Germinal center (tissue), 1 donor: ENCODE results near the gene SEC16A.

Experiments
- DNase-seq: peaks from one replicate; pipeline ENCODE4 v3.0.0; 2012; ENCODE audit warnings: mixed read lengths, low spot score

The SEC16A gene

DNA sequence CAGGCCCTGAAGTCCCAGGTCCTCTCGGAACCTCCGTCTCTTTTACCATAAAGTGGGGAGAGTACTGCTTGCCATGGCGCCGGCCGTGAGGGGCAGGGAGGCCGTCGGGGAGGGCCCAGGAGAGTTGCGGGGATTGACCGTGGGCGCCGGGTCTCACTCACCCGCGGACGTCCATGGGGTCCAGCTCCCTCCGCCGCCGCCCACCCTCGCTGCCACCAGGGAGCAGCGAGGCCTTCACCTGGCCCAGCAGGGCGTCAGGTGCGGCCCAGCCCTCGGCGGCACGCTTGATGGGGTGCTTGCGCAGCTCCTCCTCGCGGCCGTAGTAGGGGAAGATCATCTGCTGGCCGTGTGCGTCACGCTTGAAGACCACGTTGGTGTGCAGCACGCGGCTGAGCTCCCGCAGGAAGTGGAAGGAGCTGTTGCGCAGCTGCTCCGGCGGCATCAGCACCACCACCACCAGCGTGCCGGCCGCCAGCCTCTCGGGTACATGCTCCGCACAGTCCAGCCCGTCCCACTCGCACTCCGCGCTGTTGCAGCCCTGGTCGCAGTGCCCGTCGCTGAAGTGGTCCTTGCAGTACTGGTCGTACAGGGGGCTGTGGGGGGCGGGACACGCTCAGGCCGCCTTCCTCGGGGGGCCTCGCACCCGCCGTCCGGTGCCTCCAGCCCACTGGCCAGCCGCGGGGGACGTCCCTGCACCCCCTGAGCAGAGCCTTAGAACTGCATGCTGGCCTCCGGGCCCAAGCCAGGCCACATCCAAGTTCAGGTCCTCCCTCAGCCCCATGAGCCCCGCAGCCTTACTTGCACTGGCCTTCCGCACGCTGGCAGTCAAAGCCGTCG lies 21.9 kb upstream of the SEC16A start:
- DNase-seq = no peak

DNA sequence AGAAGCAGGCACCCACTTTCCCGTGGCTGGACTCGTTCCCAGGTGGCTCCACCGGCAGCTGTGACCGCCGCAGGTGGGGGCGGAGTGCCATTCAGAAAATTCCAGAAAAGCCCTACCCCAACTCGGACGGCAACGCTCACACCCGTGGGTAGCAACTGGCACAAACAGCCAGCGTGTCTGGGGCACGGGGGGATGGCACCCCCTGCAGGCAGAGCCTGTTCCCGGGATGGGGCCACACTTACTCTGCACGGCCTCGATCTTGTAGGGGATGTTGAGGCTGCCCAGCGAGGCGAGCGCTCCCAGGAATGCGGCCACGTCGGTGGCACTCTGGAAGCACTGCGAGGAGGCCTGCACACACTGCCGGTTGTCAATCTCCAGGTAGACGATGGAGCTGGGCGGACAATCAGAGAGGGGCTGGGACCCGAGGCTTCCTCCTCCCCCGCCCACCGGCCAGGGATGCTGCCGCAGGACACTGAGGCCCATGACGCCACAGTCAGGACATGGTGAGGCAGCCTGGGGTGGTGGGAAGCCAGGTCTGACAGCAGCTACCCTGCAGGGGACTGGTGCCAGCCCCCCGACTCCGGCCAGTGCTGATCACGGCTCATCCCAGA lies 20.2 kb upstream of the SEC16A start:
- no peak for DNase-seq

DNA sequence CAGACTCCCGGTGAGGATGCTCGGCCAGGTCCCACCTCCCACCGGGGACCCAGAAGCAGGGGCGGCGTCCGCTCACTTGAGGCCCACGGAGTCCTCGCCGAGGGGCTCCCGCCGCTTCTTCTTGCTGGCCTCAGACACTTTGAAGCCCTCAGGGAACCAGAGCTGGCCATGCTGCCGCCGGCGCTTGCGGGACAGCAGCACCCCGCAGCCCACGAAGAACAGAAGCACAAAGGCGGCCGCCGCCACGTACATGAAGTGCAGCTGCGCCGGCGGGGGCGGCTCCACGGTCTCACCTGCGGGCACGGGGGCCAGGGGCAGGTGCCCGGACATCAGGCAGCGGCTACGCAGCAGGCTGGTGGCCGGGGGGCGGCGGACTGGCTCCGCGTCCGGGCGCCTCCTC lies 19.4 kb upstream of the SEC16A start:
- no peak for DNase-seq

DNA sequence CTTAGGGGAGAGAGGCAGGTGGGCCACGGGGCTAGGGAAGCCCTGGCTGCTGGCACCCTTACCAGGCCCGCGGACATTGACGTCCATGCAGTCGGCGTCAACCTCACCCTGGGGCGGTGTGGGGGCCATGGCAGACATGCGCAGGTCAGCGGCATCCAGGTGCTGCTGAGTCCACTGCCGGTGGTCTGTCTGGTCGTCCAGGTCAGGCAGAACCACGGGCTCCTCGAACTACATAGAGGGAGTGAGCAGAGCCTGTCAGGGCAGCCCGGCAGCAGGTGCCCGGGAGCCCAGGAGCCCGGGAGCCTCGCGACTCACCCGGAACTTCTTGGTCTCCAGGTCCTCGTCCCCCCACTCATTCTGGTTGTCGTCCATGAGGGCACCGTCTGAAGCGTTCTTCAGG lies 18.8 kb upstream of the SEC16A start:
- no peak for DNase-seq

DNA sequence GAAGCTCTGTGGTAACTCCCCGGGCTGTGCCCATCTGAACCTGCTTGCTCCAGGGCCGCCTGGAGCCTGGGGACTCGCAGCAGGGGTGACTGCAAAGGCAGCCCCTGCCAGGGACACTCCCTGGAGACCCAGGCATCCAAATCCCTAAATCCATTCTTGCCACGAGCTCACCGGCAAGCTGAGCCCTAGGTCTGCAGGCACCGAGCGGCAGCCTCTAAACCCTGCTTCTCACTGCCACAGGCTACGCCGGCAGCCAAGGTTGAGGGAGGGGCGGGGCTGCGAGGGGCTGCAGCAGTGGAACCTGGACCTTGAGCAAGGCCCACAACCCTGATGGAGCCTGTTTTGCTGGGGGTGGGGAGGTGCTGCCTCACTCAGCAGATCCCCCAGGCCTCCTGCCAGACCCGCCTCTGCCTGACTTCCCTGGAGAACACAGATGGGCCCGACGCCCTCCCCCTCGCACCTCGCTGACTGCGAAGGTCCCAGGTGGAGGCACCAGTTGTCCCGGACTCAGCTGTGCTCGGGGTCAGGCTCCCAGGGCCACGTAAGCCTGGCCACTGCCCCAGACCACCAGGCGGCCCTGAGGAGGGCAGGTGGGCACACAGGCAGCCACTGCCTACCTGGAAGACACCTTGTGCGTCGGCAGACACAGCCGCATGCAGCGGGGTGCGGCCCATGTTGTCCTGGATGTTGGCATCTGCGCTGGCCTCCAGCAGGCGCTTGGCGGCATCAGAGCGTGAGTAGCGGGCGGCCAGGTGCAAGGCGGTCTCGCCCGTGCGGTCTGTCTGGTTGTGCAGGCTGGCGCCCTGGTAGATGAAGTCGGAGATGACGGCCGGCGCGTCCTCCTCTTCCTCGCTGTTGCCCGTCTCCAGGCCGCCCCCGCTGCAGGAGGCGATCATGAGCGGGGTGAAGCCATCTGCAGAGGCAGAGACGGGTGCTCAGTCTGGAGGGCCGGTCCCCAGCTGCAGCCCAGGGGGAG lies 17.4 kb upstream of the SEC16A start:
- no peak for DNase-seq

DNA sequence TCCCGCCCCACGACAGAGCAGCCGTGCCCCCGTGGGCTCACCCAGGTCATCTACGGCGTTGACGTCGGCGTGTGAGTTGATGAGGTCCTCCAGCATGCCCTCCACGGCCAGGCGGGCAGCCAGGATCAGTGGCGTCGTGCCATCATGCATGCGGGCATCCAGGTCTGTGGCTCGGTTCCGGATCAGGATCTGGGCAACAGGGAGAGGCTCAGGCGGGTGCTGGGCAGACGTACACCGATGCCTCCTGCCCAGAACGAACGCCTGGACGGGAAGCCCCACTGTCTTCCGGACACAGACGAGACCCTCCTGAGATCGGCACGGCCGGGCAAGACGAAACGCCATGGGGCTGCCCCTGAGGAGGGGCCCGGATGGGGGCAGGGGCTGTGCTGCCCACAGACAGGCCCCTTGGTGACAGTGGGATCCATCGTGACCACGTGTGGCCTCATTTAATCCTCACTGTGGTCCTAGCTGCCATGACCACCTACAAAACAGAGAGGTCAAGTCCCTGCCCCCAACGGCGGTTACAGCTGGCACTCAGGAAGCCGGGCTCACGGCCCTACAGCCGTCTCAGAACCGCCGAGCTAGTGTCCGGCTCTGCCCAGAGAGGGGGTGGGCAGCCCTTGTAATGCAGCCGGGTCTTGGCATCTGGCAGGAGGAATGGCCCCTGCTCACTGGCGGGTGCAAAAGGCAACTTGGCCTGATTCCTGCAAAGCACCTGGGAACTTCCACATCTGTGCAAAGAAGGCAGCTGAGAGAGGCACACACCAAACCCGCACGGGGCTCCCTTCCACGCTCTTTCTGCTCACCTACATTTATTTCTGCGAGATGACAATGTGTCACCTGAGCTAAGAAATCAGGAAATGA lies 16.5 kb upstream of the SEC16A start:
- DNase-seq = no peak

DNA sequence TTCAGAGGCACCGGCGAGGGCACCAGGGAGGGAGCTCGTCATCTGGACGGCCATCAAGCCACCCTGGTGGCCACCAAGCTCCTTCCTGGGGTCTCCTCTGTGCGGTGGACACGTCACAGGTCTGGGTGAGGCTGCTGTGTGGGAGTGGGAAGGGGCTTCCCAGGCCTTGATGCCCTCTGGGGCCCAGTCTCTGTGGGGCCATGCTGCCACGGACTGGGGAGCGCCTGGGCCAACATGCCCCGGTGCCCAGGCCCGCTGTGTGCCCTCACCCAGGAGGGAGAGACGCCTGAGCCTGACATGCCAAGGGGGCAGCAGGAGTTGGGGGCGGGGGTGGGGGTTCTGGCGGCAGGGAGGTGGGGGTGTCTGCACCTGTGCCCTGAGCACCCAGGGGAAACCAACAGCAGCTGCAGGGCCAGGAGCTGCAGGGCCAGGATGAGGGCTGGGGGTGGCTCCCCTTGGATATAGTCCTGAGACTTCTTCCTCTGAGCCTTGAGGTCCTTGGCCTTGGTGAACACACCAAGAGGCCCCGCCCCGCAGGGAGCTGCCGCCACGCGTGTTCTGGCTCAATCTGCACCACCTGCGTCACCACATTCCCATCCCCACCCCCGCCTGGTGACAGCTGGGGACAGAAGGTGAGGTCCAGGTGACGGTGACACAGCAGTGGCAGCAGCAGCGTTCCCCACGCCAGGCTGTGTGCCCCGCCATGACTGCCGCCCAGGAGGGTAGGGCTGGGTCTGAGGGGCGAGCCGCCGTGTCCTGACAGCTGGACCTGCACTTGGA lies 15.3 kb upstream of the SEC16A start:
- no peak for DNase-seq

DNA sequence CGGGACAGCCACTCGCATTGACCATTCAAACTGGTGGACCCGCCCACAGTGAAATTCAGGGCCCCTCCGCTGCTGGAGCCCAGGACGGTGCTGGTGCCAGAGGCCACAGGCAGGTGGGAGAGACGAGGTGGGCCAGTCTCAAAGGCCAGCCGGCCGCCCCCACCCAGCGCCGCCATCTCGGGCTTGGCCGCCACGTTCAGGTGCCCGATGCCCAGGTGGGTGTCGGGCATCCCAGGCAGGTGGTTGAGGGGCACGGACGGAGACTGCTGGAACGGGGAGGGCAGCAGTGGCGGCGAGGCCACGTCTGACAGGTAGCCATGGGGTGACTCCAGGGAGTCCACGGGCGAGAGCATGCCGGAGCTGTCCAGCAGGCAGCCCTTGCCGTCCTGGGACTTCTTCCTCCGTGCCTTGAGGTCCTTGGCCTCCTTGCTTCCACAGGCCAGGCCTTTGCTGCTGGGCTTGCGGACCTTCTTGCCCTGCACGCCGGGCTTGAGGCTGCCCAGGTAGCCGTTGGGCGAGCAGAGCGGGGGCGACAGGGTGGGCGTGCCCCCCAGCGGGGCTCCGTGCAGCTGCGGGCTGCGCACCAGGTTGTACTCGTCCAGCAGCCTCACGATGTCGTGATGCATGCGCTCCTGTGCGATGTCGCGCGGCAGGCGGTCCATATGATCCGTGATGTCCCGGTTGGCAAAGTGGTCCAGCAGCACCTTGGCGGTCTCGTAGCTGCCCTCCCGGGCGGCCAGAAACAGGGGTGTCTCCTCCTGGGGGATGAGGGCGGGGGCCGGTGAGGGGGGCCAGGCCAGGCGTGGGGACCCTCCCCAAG lies 14.2 kb upstream of the SEC16A start:
- no peak for DNase-seq

DNA sequence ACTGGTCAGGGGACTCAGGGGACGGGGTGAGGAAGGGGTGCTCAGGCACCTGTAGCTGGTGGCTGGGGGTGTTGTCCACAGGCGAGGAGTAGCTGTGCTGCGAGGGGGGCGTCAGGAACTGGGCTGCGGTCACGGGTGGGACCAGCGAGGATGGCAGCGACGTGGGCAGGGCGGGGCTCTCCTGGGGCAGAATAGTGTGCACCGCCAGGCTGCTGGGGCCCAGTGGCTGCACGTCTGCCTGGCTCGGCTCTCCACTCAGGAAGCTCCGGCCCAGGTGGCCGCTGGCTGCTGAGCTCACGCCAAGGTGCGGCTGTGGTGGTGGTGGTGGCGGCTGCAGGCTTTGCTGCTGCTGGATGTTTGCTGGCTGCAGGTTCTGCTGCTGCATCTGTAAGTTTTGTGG lies 13.3 kb upstream of the SEC16A start:
- DNase-seq = no peak

DNA sequence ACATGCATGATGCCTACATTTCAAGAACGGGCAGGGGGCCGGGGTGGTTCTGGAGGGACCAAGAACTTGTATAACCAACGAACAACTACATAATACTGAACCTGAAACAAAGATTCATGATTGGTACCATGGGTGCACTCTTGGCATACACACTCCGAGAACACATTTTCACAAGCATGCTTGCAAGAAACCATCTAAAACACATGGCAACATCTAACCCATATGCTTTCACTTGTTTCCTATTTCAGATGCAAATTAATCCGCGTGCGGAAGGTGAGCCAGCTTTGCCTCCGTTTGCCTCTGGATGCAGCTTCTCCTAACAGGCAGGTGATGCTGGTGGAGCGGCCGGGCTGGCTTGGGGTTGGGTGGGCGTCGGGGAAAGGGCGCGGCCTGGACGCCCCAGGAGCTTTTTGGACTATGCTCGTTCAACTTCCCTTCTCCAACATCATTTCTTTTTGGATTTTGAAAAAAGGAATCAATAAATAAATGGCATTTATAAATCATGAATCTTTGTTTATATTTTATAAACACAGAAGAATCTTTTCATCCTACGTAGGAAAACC lies 12.5 kb upstream of the SEC16A start:
- no peak for DNase-seq

DNA sequence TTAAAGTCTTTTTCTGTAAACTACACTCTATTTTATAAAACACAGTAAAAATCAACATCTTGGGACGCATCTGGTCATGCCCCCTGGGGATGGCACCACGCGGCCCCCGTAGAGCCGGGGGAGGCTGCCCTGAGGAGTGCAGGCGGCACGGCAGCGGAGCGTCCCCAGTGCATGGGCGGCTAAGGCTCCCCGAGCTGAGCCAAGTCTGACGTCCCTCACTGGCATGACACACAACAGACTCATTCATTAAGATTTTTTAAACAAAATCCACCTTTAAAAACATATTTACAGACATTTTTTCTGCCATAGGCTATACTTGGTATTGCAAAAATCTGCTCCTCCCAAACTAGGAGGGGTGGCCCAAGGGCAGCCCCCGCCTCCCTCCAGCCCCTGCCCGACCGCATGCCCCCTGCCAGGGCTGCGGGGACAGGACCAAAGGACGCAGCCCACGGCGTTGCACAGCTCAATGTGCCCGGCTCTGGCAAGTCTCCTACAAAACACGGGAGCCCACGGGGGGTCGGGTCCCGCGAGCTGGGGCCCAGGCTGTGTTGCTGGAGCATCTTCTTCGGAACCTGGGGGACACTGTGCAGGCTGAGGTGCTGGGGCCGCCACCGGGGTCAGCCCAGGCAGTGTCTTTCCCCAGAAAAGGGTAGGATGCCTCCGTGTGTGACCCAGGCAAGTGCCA lies 11.8 kb upstream of the SEC16A start:
- DNase-seq = no peak

DNA sequence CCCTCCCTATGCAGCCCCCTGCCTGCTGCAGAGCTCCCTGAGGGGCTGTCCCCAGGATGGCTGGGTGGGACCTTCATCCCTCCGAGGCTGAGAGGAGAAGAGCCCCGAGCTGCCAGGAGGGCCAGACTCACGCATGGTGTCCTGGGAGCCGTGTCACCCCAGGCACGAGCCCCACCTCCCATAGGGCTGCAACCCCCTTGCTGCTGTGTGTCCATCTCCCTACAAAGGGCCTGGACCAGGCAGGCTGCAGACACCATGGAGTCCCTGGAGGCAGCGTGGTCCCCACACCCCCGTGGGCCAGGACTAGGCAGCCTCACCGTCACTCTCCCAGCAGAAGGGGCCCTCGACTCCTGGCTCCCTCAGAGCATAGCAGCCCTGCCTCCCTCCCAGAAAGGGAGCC lies 11.2 kb upstream of the SEC16A start:
- DNase-seq = no peak

DNA sequence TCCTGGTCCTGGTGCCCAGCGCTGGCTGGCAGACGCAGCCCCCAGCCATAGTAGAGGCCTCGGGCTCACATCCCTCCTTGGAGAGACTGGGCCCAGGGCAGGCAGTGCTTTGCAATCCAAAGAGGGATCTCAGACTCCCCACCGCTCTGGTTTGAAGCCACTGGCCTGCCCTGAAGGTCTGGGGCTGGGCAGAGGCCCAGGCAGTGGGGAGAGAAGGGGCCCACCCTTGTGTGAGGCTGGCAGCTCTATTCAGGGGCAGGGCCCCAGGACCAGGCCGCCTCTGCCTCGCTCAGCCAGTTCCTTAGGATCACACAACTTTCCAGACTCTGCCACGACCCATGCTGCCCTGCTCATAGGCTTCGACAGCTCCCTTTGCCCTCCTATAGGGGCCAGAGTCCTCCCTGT lies 10.7 kb upstream of the SEC16A start:
- DNase-seq = no peak

DNA sequence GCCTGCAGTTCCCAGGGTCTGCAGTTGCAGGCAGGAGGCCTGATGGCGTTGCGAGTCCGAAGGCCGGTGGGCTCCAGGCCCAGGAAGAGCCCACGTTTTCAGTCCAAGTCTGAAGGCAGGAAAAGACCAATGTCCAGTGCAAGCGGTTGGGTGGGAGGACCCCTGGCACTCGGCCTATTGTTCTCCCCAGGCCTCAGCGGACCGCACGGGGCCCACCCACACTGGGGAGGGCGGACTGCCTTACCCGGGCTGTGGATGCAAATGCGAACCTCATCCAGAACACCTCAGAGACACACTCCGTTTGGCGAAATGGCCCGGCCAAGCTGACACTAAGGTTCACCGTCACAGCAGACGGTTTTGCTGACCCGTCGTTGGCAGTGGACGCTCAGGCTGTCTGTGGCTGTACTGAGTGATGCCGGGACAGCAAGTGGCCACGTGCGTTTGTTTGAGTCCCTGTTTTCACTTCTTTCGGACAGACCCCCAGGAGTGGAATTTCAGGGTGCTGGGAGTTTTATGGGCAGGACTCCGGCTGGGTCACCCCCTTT lies 10.2 kb upstream of the SEC16A start:
- DNase-seq = no peak

DNA sequence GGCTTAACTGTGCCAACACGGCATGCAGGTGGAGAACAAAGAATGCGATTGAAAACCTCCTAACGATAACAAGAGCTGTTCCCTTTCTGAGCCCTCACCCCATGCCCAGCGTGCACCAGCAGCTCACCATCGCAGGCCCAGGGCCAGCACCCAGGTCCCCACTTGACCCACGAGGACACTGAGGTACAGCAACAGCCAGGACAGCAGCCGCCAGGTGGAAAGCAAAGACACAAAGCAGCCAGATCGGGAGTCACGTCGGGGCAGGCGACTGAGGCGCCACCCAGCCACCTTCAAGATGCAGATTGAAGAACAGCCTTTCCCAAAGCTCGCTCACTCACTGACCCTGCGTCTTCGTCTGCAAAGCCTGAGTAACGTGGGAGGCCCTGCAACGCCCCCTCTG lies 6.9 kb upstream of the SEC16A start:
- no peak for DNase-seq

DNA sequence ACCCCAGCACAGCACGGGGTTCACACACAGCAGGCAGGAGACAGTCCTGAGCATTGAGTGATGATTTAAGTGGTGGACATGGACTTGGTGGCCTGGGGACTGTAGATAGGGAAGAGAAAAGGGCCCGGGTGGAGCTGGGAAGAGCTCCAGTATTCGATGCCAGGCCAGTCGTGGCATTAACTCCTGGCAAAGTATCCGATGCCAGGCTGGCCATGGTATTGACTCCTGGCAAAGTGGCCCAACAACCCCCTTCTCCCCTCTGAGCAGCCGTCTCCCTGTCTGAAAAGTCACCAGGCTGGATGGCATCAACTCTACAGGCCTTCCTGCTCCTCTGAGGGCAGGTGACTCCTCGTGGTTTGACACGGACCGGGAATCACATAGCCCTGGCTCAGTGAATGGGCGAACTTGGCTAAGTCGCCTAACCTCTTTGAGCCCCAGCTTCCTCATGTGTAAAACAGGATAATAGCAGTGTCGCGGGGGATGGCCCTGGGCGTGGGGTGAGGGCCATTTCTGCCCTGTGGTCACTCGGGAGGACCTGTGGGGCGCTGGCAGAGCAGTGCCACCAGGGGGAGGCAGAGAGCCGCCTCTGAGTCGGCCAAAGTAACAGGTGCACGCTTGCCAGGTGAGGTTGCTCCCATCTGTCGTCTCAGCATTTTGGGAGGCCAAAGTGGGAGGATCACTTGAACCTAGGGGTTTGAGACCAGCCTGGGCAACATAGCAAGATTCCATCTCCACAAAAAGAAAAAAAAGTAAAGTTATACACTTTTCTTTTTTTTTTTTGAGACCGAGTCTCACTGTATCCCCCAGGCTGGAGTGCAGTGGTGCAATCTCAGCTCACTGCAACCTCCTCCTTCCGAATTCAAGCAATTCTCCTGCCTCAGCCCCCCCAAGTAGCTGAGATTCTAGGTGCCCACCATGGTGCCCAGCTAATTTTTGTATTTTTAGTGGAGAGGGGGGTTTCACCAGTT lies 5.7 kb upstream of the SEC16A start:
- peak; percentile 52 for DNase-seq

DNA sequence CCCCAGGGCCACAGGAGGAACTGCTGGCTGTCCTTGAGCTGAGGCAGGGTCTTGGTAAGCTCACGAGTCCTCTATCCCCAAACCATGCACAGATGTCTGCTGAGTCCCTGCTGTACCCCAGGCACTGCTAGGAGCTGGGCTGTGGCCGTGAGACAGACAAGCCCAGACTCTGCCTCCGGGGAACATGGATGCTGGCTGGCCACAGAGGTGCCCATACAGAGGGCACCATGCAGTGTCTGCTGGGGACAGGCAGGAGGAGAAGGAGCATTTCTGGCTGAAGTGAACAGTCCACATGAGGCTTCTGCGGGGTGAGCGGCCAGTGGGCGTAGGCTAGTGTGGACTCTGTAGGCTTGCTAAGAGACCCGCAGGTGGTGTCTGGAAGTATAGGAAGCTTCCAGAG lies 4.8 kb upstream of the SEC16A start:
- no peak for DNase-seq
